Thoracic aorta (tissue), 2 donors: Measurements from ENCODE around the gene ICA1L. TPM values are rescaled to one million over a fixed set of nuclear protein-coding genes. Genes with fewer than 3 reads are reported as not detected.
A peak's percentile ranks its signal among the peaks of the same experiment; 100 is the strongest.

Experiments used
- ATAC-seq: fragments of 150-250 bp; one replicate; pipeline ENCODE4 v1.8.0; 2017; ENCODE audit warnings: low read depth; ENCODE audit not compliant: insufficient number of reproducible peaks, low FRiP score
- DNase-seq: peaks from one replicate; pipeline ENCODE4 v3.0.0-alpha.2; 2020; ENCODE audit warnings: low spot score
- H3K27ac ChIP-seq, 2 donors: fragments of 200-600 bp; sonication (generic); 1 replicate in 1 of 2; 2 replicates in 1 of 2; pipeline ENCODE4 v1.5.1; 2016; ENCODE audit warnings: mild to moderate bottlenecking in 2 of 2, moderate library complexity in 2 of 2
- H3K27me3 ChIP-seq: fragments of 200-600 bp; sonication (generic); replicated peaks from 2 replicates; pipeline ENCODE4 v1.6.0; 2016; ENCODE audit warnings: mild to moderate bottlenecking; ENCODE audit not compliant: insufficient read depth
- H3K36me3 ChIP-seq: fragments of 200-600 bp; sonication (generic); one replicate; pipeline ENCODE4 v1.5.1; 2016
- H3K4me1 ChIP-seq, 2 donors: fragments of 200-600 bp; sonication (generic); 1 replicate in 1 of 2; 2 replicates in 1 of 2; pipeline versions ENCODE4 v1.5.1 to v1.6.0; 2016; ENCODE audit warnings: low read depth in 2 of 2, mild to moderate bottlenecking in 1 of 2; ENCODE audit not compliant: control insufficient read depth in 1 of 2
- H3K4me3 ChIP-seq: fragments of 200-600 bp; sonication (generic); 2 replicates; pipeline ENCODE4 v1.5.1; 2016; ENCODE audit warnings: mild to moderate bottlenecking
- H3K9me3 ChIP-seq: fragments of 200-600 bp; sonication (generic); 2 replicates; pipeline ENCODE4 v1.5.1; 2016
- CTCF ChIP-seq: fragments of 200-600 bp; sonication (generic); IDR thresholded peaks from one replicate; pipeline ENCODE4 v1.5.1; 2019; ENCODE audit warnings: antibody characterized with exemption
- total RNA-seq, 2 donors: library from RNA; depleted of rRNA; stranded (reverse); fragments of >200 nt; gene quantifications; one replicate each; pipeline versions ENCODE4 v1.1.0 to v1.2.3, GENCODE V29; 2016

ICA1L gene
- total RNA-seq, 2 donors from 2014 or later = 12.9 to 13.7 TPM

DNA sequence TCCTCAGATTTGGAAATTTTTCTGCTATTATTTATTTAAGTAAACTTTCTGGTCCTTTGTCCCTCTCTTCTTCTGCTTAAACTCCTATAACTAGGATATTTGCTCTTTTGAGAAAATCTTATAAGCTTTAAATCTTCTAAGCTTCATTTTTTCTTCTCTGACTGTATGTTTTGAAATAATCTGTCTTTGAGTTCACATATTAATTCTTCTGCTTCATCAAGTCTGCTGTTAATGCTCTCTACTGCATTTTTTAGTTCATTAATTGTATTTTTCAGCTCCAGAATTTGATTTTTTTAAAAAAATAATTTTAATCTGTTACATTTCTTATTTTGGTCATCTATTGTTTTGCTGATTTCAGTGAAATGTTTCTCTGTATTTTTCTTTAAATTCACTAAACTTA is 28.9 kb downstream of the ICA1L start:
- Histone ChIP-seq H3K4me1 (no peaks in the 10 kb centered on the region), H3K27ac (no peak overlapping the region), H3K36me3 (no peaks in the 10 kb centered on the region), H3K4me3 (no peak overlapping the region), H3K27me3 (no peaks in the 10 kb centered on the region), H3K9me3 (no peaks in the 10 kb centered on the region)
- TF ChIP-seq CTCF = no peak
- DNase-seq = no peak
- ATAC-seq = no peak

GRCh38 chr2:202841090-202841867 is 30.3 kb downstream of the ICA1L start:
- H3K9me3 ChIP-seq = no peaks in the 10 kb centered on the region
- no peak for TF ChIP-seq CTCF

GRCh38 chr2:202831242-202832220 is 40.0 kb downstream of the ICA1L start:
- no peaks in the 10 kb centered on the region for H3K27me3 ChIP-seq
- H3K9me3 ChIP-seq = no peaks in the 10 kb centered on the region
- peak; percentile 65 for ATAC-seq
- peak; percentile 45 for TF ChIP-seq CTCF
- no peak overlapping the region for H3K4me3 ChIP-seq
- DNase-seq = no peak
- peaks cover 3 to 10% of the 10 kb centered on the region in 2 donors for H3K4me1 ChIP-seq
- H3K36me3 ChIP-seq = no peaks in the 10 kb centered on the region
- H3K27ac ChIP-seq = no peak overlapping the region

More at GRCh38 chr2:202841090-202841867, 30.3 kb downstream of the ICA1L start:
- ATAC-seq = no peak
- no peaks in the 10 kb centered on the region for H3K27me3 ChIP-seq
- H3K4me3 ChIP-seq = no peak overlapping the region
- DNase-seq = no peak
- H3K27ac ChIP-seq = no peak overlapping the region
- H3K4me1 ChIP-seq = no peaks in the 10 kb centered on the region
- H3K36me3 ChIP-seq = no peaks in the 10 kb centered on the region

- Histone ChIP-seq H3K27me3 (no peaks in the 10 kb centered on the region), H3K36me3 (no peaks in the 10 kb centered on the region), H3K4me3 (no peak overlapping the region), H3K27ac (no peak overlapping the region), H3K9me3 (no peaks in the 10 kb centered on the region), H3K4me1 (no peaks in the 10 kb centered on the region)
- DNase-seq (no peak), ATAC-seq (no peak)
- TF ChIP-seq CTCF = no peak
Measured at GRCh38 chr2:202824901-202825300, 46.7 kb downstream of the ICA1L start.

DNA sequence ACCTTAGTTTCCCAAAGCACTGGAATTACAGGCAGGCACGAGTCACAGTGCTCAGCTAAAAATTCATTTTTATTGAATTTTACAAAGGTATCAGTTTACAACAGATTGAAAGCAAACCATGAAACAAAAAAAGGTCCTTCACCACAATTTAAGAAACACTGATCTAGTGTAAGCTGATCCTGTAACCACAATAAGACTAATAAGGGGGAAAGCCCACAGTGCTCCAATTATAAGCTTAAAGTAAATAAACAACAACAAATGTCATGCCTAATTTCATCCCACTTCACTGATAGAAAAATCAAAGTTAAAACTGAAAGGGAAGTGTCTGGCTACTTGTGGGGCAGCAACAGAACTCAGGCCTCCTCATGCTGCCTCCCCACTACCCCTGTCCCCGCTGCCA is 49.2 kb downstream of the ICA1L start:
- ATAC-seq (no peak), DNase-seq (no peak)

More for the DNA sequence above, 49.2 kb downstream of the ICA1L start:
- Histone ChIP-seq H3K27ac (no peak overlapping the region), H3K9me3 (no peaks in the 10 kb centered on the region), H3K27me3 (no peaks in the 10 kb centered on the region), H3K4me3 (no peak overlapping the region), H3K4me1 (peaks cover 0 to 2% of the 10 kb centered on the region in 2 donors), H3K36me3 (no peaks in the 10 kb centered on the region)
- TF ChIP-seq CTCF = no peak
